Thymus (tissue), 11 donors: ENCODE data around the gene CSKMT. TPM values are rescaled to one million over a fixed set of nuclear protein-coding genes. Genes with fewer than 3 reads are reported as not detected.

ENCODE experiments used
- DNase-seq, 9 donors: peaks; one replicate each; pipeline ENCODE4 v3.0.0-alpha.2; 2013; ENCODE audit warnings: low spot score in 9 of 9, low read depth in 6 of 9, missing footprints in 1 of 9
- H3K27ac ChIP-seq, 2 donors: one replicate each; pipeline ENCODE4 v1.5.1; 2013; ENCODE audit warnings: control low read depth in 1 of 2, low read depth in 1 of 2, low read length in 1 of 2, mild to moderate bottlenecking in 1 of 2, moderate library complexity in 1 of 2
- H3K27me3 ChIP-seq, 2 donors: one replicate each; pipeline ENCODE4 v1.5.1; 2013; ENCODE audit warnings: low read length in 1 of 2; ENCODE audit not compliant: control insufficient read depth in 2 of 2, insufficient read depth in 1 of 2
- H3K36me3 ChIP-seq, 2 donors: one replicate each; pipeline ENCODE4 v1.5.1; 2013; ENCODE audit warnings: low read length in 1 of 2, mild to moderate bottlenecking in 1 of 2, moderate library complexity in 1 of 2; ENCODE audit not compliant: control insufficient read depth in 2 of 2, insufficient read depth in 2 of 2
- H3K4me1 ChIP-seq, 2 donors: one replicate each; pipeline ENCODE4 v1.5.1; 2013; ENCODE audit warnings: low read length in 2 of 2; ENCODE audit not compliant: control insufficient read depth in 2 of 2, insufficient read depth in 2 of 2
- H3K4me3 ChIP-seq, 2 donors: one replicate each; pipeline ENCODE4 v1.5.1; 2013; ENCODE audit warnings: low read length in 2 of 2, control low read depth in 1 of 2, mild to moderate bottlenecking in 1 of 2
- H3K9me3 ChIP-seq, 2 donors: one replicate each; pipeline ENCODE4 v1.5.1; 2013; ENCODE audit warnings: low read length in 1 of 2, mild to moderate bottlenecking in 1 of 2; ENCODE audit not compliant: control insufficient read depth in 2 of 2, insufficient read depth in 1 of 2
- WGBS: extraction: QIAGEN DNeasy Blood & Tissue Kit; methylation state at CpG from one replicate; pipeline ENCODE4 v1.1.7; 2013; 5-methylcytosine and 5-hydroxymethylcytosine counted together
- polyA plus RNA-seq: library from polyadenylated mRNA; stranded (reverse); fragments of 200-250 nt; gene quantifications from one replicate; pipeline ENCODE4 v1.2.3, GENCODE V29; 2013
- total RNA-seq: library from RNA; stranded (reverse); fragments of 120-200 nt; gene quantifications from one replicate; pipeline ENCODE4 v1.2.4, GENCODE V29; 2013
- donor health status: healthy.

The CSKMT gene
- total and polyA plus RNA-seq, 2 donors = 31.1 to 64.6 TPM

DNA sequence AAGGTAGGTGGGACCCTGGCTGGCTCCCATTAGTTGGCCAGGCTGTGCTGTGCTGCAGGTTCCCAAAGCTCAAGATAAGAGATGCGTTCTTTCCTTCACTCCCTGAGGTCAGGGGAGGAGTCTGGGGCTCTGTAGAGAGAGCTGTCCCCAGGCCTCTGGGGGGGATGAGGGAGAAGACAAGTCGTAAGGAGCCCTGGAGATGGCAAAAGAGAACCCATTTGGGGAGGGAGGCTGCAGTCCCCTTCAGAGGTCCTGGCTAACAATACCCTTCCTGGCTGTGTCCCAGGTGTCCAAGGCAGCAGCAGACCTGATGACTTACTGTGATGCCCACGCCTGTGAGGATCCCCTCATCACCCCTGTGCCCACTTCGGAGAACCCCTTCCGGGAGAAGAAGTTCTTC lies 43.3 kb downstream of the CSKMT start:
- peaks cover 13 to 33% of the 10 kb centered on the region in 2 donors for H3K36me3 ChIP-seq
- 91% methylated on average over 5 of the region's 5 CpGs for WGBS
- peak in 1 of 9 donors; percentile 28 for DNase-seq
- H3K9me3 ChIP-seq = no peaks in the 10 kb centered on the region
- H3K4me1 ChIP-seq = peaks cover 22 to 49% of the 10 kb centered on the region in 2 donors
- H3K27me3 ChIP-seq = no peaks in the 10 kb centered on the region
- H3K4me3 ChIP-seq = peak overlapping the region; percentile 77 to 82
- peak overlapping the region; percentile 98 to 99 for H3K27ac ChIP-seq

DNA sequence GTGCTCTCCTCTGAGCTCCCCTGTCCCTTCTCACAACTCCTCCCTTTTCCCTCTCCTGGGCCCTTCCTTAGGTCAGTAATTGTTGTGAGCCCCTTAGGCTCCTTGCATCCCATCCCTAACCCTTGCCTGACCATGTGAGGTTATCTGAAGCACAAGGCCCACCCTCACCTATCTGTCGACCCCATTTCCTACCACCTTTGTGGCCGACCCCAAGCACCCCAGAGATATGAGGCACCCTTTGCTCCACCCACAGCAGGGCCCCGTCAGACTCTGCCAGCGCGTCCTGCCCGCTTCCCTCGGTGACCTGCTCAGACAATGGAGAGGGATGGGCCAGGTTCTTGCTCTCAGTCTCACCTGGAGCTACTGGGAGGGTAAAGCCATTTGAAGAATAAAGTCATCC lies 43.7 kb downstream of the CSKMT start:
- H3K4me1 ChIP-seq = peaks cover 22 to 49% of the 10 kb centered on the region in 2 donors
- no peaks in the 10 kb centered on the region for H3K9me3 ChIP-seq
- peak overlapping the region; percentile 77 to 82 for H3K4me3 ChIP-seq
- peak in 1 of 9 donors; percentile 54 for DNase-seq
- H3K27me3 ChIP-seq = no peaks in the 10 kb centered on the region
- H3K36me3 ChIP-seq = peaks cover 17 to 37% of the 10 kb centered on the region in 2 donors
- whole genome bisulfite sequencing = under 1% methylated on average over 7 of the region's 7 CpGs
- peak overlapping the region; percentile 98 to 99 for H3K27ac ChIP-seq

DNA sequence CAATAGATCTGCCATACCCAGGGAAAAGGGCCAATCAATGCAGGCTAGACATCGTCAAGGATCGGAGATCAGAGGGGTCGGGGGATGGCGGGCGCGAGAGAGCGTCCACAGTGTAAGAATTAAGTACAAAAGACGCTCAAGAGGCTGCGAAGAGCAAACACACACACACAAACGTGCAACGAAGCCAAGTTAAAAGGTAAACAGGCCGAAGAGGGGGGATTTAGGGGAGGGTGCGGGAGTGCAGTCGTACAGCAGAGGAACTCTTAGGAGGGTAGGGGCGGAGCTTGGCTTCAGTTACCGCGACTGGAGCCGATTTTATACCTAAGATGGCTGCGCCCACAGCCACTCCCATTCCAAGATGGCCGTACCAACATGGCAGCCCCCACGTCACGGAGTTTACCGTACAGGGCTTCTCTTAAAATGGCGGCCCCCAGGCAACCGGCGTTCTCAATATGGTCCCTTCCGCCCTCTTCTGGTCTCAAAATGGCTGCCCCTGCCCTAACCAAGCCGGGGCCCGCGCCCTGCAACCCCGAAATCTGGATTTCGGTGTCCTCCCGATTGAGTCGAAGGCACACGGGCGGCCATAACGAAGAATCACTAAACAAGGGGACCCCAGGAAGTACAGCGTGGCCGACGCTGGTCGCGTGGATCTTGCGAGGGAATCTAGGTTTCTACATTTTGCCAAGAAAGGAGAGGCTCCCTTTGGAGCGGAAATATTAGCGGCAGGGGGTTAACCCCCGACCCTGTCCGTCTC lies 44.3 kb downstream of the CSKMT start:
- Histone ChIP-seq H3K4me3 (peak overlapping the region; percentile 77 to 82), H3K27ac (peak overlapping the region; percentile 98 to 99), H3K4me1 (peaks cover 22 to 49% of the 10 kb centered on the region in 2 donors), H3K36me3 (peaks cover 24 to 44% of the 10 kb centered on the region in 2 donors), H3K27me3 (no peaks in the 10 kb centered on the region), H3K9me3 (no peaks in the 10 kb centered on the region)
- WGBS = 2% methylated on average over 47 of the region's 47 CpGs
- DNase-seq = peak; percentile 93 to 99 (median 97)

DNA sequence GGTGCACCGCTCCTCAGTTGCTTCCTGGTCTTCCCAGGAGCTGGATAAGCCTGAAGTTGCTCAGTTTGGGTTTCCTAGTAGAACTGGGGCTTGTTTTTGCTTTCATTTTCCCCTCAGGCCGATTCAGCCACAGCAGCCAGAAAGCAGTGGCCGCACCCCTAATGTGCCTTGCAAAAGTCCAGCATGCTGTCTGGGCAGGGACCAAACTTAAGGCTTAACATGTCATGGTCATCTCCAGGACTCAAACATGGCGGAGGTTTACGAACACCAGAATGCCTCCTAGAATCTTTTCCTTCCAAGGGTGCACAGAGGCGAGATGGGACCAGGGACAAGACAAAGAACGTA lies 44.9 kb downstream of the CSKMT start:
- no peaks in the 10 kb centered on the region for H3K27me3 ChIP-seq

DNA sequence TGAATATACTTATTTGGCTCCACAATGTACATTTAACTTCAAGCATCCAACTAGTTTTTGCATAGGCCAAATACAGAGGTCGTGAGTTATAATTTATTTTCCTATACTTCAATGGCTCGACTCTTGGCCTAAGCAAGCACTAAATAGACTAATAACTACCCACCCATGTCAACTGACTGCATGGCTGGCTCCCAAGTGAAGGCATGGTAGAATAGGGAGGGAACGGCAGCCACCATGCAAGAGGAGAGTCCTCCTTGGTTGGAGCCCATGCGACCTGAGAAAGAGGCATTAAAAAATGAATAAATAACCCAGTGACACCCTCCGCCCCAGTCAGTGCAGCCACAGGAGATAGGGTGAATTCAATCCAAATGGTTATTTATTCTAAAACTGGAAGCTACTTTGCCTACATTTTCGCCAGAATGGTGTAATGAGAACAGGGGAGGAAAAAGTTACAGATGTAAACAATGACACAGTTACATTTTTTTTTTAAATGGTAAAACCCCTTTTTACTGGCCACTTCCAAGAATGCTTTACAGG lies 47.2 kb downstream of the CSKMT start:
- no peak overlapping the region for H3K27ac ChIP-seq
- H3K4me3 ChIP-seq = no peak overlapping the region
- peaks cover 0 to 3% of the 10 kb centered on the region in 2 donors for H3K9me3 ChIP-seq
- peaks cover 48 to 72% of the 10 kb centered on the region in 2 donors for H3K36me3 ChIP-seq
- 94% methylated on average over 6 of the region's 6 CpGs for WGBS
- peaks cover 16 to 28% of the 10 kb centered on the region in 2 donors for H3K4me1 ChIP-seq
- DNase-seq = no peak
- no peaks in the 10 kb centered on the region for H3K27me3 ChIP-seq

More for the DNA sequence above, 44.9 kb downstream of the CSKMT start:
- Histone ChIP-seq H3K9me3 (no peaks in the 10 kb centered on the region), H3K4me1 (peaks cover 22 to 49% of the 10 kb centered on the region in 2 donors), H3K4me3 (peak overlapping the region; percentile 77 to 82), H3K36me3 (peaks cover 29 to 49% of the 10 kb centered on the region in 2 donors), H3K27ac (peak overlapping the region; percentile 96 to 98)
- no peak for DNase-seq
- 68% methylated on average over 7 of the region's 7 CpGs for WGBS

- Histone ChIP-seq H3K27ac (peak overlapping the region in 1 of 2 donors; percentile 9), H3K36me3 (peaks cover 54 to 77% of the 10 kb centered on the region in 2 donors), H3K9me3 (peaks cover 0 to 3% of the 10 kb centered on the region in 2 donors), H3K4me3 (no peak overlapping the region), H3K27me3 (no peaks in the 10 kb centered on the region), H3K4me1 (peaks cover 14 to 23% of the 10 kb centered on the region in 2 donors)
- DNase-seq = no peak
- WGBS = 95% methylated on average over 3 of the region's 3 CpGs
Measured at GRCh38 chr11:62712861-62713260, 47.7 kb downstream of the CSKMT start.

DNA sequence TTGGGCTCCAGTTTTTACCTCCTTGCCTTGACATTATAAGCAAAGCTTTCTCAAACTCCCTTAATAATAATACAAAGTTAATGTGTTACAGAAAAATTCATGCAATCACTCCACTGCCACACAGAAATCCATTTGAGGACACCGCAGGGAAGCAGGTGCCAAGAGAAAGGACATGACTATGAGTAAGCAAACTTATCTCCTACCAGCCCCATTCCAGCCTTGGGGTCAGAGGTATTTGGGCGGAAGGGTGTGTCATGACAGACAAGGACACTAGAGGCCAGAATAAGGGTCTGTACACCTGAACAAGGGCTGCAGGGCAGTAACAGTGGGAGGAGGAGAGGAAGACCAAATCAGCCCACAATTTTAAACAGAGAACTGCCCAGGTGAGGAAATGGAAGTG lies 48.2 kb downstream of the CSKMT start:
- 96% methylated on average over 2 of the region's 2 CpGs for WGBS
- no peaks in the 10 kb centered on the region for H3K27me3 ChIP-seq
- peaks cover 56 to 81% of the 10 kb centered on the region in 2 donors for H3K36me3 ChIP-seq
- DNase-seq = no peak
- H3K27ac ChIP-seq = no peak overlapping the region
- peaks cover 9 to 18% of the 10 kb centered on the region in 2 donors for H3K4me1 ChIP-seq
- H3K4me3 ChIP-seq = no peak overlapping the region
- H3K9me3 ChIP-seq = peaks cover 0 to 3% of the 10 kb centered on the region in 2 donors

DNA sequence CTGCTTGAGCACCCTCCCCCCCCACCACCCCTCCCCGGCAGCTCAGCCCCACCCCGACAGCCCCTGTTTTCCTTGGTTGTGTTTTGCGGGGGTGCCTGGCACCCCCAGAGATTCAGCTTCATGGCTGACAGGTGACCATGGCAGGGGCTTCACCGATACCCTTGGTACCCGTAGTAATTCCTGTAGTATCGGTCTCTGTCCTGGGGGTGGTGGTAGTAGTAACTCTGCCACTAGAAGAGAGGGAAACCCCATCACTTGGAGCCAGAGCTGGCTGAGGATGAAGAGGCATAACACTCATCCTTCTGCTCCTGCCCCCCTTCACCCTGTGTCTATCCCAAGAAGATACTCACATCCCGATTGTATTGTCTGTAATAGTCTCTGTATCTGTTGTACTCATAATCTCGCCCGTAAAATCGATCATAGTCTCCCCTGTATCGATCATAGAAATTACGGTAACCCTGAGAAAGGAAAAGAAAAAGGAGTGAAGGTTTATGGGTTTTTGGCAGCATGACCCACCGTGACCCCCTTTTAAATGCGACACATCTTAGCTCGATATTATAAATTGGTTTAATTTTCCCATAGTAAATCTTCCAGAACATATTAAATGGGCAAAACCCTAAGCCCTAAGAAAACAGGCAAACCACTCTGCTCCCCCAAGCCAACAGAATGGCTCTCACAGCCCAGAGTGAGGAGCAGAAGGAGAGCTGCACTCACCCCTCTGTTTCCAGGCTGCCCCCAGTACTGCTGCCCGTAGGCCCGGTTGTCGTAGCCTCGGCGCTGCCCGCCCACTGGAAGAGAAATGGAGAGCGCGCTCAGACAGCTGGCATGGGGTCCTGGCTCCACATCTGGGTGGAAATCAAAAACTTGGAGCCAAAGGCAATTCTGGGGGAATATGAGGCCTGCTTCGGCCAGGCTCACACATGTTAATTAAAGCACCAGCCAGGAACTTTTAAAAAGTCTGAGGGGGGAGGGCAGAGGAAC lies 50.3 kb downstream of the CSKMT start:
- Histone ChIP-seq H3K4me1 (peaks cover 0 to under 1% of the 10 kb centered on the region in 2 donors), H3K36me3 (peaks cover 72 to 97% of the 10 kb centered on the region in 2 donors)
- 98% methylated on average over 24 of the region's 24 CpGs for WGBS

More for the DNA sequence above, 50.3 kb downstream of the CSKMT start:
- no peaks in the 10 kb centered on the region for H3K27me3 ChIP-seq
- H3K4me3 ChIP-seq = no peak overlapping the region
- no peak overlapping the region for H3K27ac ChIP-seq
- DNase-seq = no peak
- H3K9me3 ChIP-seq = peaks cover 0 to 3% of the 10 kb centered on the region in 2 donors
